PFSK-1 (cell line): ENCODE results near the gene ANKRD34A.

ENCODE experiments used
- FOXP2 ChIP-seq: optimal IDR thresholded peaks from 2 replicates; pipeline ENCODE3; 2011; ENCODE audit warnings: borderline replicate concordance, control low read depth, inconsistent platforms; ENCODE audit not compliant: insufficient read depth; ENCODE audit errors: extremely low read length, extremely low read depth
- POLR2AphosphoS5 ChIP-seq: IDR thresholded peaks from 2 replicates; pipeline ENCODE4 v1.6.1; 2012; ENCODE audit warnings: low read depth, mild to moderate bottlenecking, control low read depth, low read length, moderate library complexity
- SIN3A ChIP-seq: IDR thresholded peaks from 2 replicates; pipeline ENCODE4 v1.6.1; 2012; ENCODE audit warnings: mild to moderate bottlenecking, low read length, moderate library complexity, borderline replicate concordance; ENCODE audit not compliant: insufficient read depth
- TAF1 ChIP-seq: IDR thresholded peaks from 2 replicates; pipeline ENCODE4 v1.6.1; 2012; ENCODE audit warnings: low read length, control low read depth, borderline replicate concordance; ENCODE audit not compliant: insufficient read depth
- TF ChIP-seq, protein P1 (sequence below), 2 experiments: IDR thresholded peaks; 2 replicates each; pipeline versions ENCODE4 v1.6.1 to v1.8.0; 2011 to 2012; ENCODE audit warnings: low read depth in 2 of 2, low read length in 2 of 2, control low read depth in 1 of 2, inconsistent platforms in 1 of 2, mild to moderate bottlenecking in 1 of 2, moderate library complexity in 1 of 2; ENCODE audit not compliant: insufficient read depth in 1 of 2

ANKRD34A gene

DNA sequence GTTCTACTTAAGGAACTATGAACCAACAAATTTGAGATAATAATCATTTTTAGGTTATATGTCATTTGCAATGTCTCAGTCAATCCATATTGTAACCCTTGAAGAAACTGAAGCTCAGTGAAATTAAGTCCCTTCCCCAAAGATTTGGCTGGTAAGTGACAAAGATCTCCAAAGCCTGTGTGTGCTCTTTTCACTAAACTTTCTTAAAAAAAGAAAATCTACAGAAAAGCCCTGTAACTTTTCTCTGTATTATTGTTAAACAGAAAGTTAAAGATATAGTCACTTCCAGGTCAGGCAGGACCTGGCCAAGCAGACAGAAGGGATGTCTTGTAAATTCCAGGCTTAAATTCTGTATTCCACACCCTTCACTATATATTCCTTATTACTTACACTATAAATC is 8.0 kb downstream of the ANKRD34A start:
- no peak for TF ChIP-seq TAF1
- TF ChIP-seq SIN3A, result no peak
- no peak for TF ChIP-seq FOXP2
- TF ChIP-seq POLR2AphosphoS5, result no peak
- TF ChIP-seq, protein P1, sequence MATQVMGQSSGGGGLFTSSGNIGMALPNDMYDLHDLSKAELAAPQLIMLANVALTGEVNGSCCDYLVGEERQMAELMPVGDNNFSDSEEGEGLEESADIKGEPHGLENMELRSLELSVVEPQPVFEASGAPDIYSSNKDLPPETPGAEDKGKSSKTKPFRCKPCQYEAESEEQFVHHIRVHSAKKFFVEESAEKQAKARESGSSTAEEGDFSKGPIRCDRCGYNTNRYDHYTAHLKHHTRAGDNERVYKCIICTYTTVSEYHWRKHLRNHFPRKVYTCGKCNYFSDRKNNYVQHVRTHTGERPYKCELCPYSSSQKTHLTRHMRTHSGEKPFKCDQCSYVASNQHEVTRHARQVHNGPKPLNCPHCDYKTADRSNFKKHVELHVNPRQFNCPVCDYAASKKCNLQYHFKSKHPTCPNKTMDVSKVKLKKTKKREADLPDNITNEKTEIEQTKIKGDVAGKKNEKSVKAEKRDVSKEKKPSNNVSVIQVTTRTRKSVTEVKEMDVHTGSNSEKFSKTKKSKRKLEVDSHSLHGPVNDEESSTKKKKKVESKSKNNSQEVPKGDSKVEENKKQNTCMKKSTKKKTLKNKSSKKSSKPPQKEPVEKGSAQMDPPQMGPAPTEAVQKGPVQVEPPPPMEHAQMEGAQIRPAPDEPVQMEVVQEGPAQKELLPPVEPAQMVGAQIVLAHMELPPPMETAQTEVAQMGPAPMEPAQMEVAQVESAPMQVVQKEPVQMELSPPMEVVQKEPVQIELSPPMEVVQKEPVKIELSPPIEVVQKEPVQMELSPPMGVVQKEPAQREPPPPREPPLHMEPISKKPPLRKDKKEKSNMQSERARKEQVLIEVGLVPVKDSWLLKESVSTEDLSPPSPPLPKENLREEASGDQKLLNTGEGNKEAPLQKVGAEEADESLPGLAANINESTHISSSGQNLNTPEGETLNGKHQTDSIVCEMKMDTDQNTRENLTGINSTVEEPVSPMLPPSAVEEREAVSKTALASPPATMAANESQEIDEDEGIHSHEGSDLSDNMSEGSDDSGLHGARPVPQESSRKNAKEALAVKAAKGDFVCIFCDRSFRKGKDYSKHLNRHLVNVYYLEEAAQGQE (IDR thresholded peaks at IDR 0.05; ENCODE audit: insufficient read depth in 1 of 2, low read depth in 2 of 2, low read length in 2 of 2), result no peak

DNA sequence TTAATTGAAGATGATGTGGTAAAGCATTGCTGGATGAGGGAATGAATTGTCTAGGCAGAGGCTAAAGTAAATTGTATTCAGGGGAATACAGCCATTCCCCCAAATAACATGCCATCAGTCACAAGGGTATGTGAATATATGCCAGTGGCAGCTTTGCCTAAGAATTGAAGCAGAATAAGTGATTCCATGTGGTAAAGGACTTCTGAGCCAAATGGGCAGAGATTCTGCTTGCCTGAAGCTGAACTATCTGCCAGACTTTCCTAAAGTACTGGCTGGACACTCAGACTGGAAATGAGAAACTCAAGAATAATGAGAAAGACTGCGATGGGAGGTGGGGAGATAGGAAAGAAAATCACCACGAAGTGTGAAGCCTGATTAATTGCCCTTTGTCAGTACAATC is 8.9 kb downstream of the ANKRD34A start:
- TF ChIP-seq TAF1 (no peak), FOXP2 (no peak), SIN3A (no peak), POLR2AphosphoS5 (no peak)
- TF ChIP-seq, protein P1 (IDR thresholded peaks at IDR 0.05; ENCODE audit: insufficient read depth in 1 of 2, low read depth in 2 of 2, low read length in 2 of 2), result no peak

DNA sequence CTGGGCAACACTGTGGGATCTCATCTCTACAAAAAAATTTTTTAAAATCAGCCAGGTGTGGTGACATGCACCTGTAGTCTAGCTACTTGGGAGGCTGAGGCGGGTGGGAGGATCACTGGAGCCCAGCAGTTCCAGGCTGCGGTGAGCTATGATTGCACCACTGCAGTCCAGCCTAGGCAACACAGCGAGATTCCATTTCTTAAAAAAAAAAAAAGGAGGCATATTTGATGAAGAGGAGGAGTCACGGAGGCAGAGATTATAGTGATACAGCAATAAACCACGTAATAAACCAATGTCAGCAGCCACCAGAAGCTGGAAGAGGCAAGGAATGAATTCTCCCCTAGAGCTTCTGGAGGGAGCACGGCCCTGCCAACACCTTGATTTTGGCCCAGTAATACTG is 10.5 kb downstream of the ANKRD34A start:
- TF ChIP-seq FOXP2 (no peak), SIN3A (no peak)

DNA sequence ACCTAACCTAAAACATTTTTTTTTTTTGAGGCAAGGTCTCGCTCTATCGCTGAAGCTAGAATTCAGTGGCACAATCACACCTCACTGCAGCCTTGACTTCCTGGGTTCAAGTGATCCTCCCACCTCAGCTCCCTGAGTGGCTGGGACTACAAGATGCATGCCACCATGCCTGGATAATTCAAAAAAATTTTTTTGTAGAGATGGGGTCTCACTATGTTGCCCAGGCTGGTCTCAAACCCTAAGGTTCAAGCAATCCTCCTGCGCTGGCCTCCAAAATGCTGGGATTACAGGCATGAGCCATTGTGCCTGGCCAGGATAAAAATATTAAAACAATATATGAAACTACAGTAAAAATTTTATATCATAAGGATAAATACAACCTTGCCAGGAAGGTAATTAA is 11.5 kb downstream of the ANKRD34A start:
- TF ChIP-seq SIN3A, result no peak
- no peak for TF ChIP-seq POLR2AphosphoS5
- no peak for TF ChIP-seq FOXP2
- TF ChIP-seq TAF1, result no peak

DNA sequence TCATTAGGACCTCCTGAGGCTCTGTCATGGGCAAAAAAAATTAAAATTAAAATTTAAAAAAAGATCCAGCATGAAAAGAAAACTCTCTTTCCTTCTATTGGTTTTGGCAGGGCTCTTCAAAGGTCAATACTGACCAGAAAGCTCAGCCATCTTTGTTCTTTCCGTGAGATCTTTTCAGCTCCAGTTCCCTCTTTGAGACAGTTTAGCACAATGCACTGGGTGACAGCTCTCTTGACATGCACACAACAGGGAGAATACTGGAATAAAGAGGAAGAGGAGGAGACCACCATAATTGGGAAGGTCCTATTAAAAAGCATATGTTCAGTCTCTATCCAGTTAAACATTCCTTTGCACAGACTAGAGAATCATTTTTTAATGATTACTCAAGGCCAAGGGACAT is 12.8 kb downstream of the ANKRD34A start:
- TF ChIP-seq, protein P1 (IDR thresholded peaks at IDR 0.05; ENCODE audit: insufficient read depth in 1 of 2, low read depth in 2 of 2, low read length in 2 of 2), result no peak
- TF ChIP-seq FOXP2 (no peak), SIN3A (no peak), POLR2AphosphoS5 (no peak), TAF1 (no peak)

DNA sequence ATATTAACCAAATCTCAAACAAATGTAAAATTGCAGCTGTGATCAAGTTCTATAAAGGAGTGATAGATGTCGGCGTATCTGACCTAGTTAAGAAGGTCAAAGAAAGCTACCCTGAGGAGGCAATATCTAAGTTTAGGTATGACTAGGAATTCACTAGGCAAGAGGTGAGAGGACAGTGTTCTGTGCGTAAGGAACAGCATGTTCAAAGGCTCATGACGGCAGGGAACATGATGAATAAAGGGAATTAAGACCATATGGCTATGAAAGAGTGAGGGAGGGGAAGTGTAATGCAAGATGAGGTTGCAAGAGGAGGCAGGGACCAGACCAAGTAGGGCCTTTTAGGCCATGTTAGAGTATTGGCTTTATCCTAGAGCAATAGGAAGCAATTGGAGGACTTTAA is 15.2 kb downstream of the ANKRD34A start:
- no peak for TF ChIP-seq TAF1
- TF ChIP-seq FOXP2, result no peak
- TF ChIP-seq SIN3A, result no peak
- no peak for TF ChIP-seq POLR2AphosphoS5
- TF ChIP-seq, protein P1 (IDR thresholded peaks at IDR 0.05; ENCODE audit: insufficient read depth in 1 of 2, low read depth in 2 of 2, low read length in 2 of 2), result no peak
